KOPT-K1 (cell line): ENCODE measurements around the gene NAB2.

Experiments
- H3K27ac ChIP-seq: fragments of 200-600 bp; sonication (generic); 2 replicates; pipeline ENCODE4 v1.5.1; 2016; ENCODE audit warnings: antibody characterized with exemption, mild to moderate bottlenecking, low read depth, low read length; ENCODE audit not compliant: poor library complexity, severe bottlenecking
- H3K36me3 ChIP-seq: fragments of 200-600 bp; sonication (generic); 2 replicates; pipeline ENCODE4 v1.5.1; 2017; ENCODE audit warnings: antibody characterized with exemption, mild to moderate bottlenecking, low read length, moderate library complexity; ENCODE audit not compliant: insufficient read depth
- H3K9me3 ChIP-seq: fragments of 200-600 bp; sonication (generic); 2 replicates; pipeline ENCODE4 v1.5.1; 2017; ENCODE audit warnings: antibody characterized with exemption, low read length, mild to moderate bottlenecking; ENCODE audit not compliant: insufficient read depth, poor library complexity, severe bottlenecking

The NAB2 gene

GRCh38 chr12:57127726-57128518 lies 39.0 kb downstream of the NAB2 start, which contains the start of gene LRP1:
Gene LRP1 (plus strand): TSS chr12:57128483. CDS start chr12:57128965, 482 bp downstream.
- no peaks in the 10 kb centered on the region for H3K9me3 ChIP-seq
- no peak within 1 kb of the TSS for H3K27ac ChIP-seq
- no peaks in the 10 kb centered on the region for H3K36me3 ChIP-seq

DNA sequence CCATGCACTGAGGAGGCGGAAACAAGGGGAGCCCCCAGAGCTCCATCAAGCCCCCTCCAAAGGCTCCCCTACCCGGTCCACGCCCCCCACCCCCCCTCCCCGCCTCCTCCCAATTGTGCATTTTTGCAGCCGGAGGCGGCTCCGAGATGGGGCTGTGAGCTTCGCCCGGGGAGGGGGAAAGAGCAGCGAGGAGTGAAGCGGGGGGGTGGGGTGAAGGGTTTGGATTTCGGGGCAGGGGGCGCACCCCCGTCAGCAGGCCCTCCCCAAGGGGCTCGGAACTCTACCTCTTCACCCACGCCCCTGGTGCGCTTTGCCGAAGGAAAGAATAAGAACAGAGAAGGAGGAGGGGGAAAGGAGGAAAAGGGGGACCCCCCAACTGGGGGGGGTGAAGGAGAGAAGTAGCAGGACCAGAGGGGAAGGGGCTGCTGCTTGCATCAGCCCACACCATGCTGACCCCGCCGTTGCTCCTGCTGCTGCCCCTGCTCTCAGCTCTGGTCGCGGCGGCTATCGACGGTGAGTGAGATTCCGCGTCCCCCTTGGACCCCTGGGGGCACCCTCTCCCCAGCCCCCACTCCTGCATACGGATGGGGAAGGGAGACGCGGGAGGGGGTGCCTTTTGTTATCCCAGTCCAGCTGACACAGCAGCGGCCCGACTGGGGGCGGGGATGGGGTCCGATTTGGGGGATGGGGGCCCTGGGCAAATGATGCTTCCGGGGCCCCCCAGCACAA lies 39.8 kb downstream of the NAB2 start:
- no peak overlapping the region for H3K27ac ChIP-seq
- no peaks in the 10 kb centered on the region for H3K36me3 ChIP-seq
- H3K9me3 ChIP-seq: no peaks in the 10 kb centered on the region

GRCh38 chr12:57129321-57129842 lies 40.5 kb downstream of the NAB2 start:
- H3K36me3 ChIP-seq: no peaks in the 10 kb centered on the region
- no peaks in the 10 kb centered on the region for H3K9me3 ChIP-seq
- no peak overlapping the region for H3K27ac ChIP-seq

DNA sequence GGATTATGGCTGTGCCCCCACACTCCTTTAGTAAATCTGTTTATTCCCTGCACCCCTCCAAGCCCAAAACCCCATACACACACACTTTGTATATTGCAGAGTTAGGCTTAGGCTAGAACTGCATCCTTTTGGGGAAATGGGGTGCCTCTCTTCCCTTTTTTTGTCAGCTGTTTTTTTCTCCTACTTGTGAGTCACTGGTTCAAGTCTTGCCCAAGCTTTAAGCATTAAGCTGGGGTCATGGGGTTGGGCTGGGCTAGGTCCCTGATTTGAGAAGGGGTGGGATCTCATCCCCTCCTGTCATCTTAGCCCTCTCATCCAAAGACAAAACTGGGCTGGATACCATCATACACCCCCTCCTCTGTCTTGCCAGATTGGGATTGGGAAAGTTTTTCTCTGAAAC lies 41.0 kb downstream of the NAB2 start:
- no peak overlapping the region for H3K27ac ChIP-seq
- no peaks in the 10 kb centered on the region for H3K36me3 ChIP-seq
- no peaks in the 10 kb centered on the region for H3K9me3 ChIP-seq

DNA sequence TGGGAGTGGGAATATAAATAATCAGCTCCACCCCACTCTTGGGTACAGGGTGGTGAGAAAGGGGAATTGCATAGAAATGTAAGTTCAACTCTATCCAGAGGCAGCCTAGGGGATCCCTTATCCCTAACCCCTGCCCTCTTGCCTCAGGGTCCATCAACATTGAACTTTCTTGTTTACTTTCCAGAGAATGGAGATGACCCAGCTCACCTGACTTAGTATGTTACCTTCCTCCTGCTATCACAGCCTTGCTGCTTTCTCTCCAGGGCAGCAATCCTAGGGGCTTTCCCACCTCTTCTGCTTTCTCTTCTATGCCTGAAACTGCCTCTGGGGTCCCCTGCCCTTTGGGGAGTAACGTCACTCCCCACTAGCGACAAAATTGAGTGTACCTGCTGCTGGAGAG lies 42.0 kb downstream of the NAB2 start:
- Histone ChIP-seq H3K9me3 (no peaks in the 10 kb centered on the region), H3K36me3 (no peaks in the 10 kb centered on the region), H3K27ac (no peak overlapping the region)

- Histone ChIP-seq H3K27ac (no peak overlapping the region), H3K36me3 (no peaks in the 10 kb centered on the region), H3K9me3 (no peaks in the 10 kb centered on the region)
Measured at GRCh38 chr12:57131896-57132744, 43.2 kb downstream of the NAB2 start.

DNA sequence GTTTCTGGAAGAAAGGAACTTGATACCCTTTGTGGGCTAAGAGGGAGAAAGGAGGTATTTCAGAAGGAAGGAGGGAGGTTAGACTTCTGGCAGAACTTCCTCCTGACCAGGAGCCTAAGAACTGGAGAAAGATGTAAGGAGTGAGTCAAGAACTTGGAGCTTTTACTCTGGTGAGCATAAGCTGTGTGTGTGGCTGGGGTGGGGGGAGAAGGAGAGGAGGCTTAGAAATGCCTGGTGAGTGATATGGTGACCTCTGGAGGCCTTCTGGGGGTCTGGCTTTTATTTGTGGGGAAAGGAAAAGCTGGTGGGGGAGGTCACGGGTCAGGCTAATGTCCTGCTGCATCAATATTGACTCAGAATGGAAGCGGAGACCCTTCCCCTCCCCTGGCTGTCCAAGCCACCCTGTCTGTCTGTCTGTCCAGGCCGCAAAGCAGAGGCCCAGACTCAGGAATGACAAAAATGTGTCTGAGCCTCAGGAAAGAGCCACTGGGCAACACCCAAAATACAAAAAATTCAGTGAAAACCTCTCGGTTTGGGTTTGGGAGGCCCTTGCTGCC lies 44.2 kb downstream of the NAB2 start:
- Histone ChIP-seq H3K36me3 (no peaks in the 10 kb centered on the region), H3K27ac (no peak overlapping the region), H3K9me3 (no peaks in the 10 kb centered on the region)

GRCh38 chr12:57133916-57134315 lies 45.0 kb downstream of the NAB2 start:
- Histone ChIP-seq H3K27ac (no peak overlapping the region), H3K36me3 (no peaks in the 10 kb centered on the region), H3K9me3 (no peaks in the 10 kb centered on the region)

DNA sequence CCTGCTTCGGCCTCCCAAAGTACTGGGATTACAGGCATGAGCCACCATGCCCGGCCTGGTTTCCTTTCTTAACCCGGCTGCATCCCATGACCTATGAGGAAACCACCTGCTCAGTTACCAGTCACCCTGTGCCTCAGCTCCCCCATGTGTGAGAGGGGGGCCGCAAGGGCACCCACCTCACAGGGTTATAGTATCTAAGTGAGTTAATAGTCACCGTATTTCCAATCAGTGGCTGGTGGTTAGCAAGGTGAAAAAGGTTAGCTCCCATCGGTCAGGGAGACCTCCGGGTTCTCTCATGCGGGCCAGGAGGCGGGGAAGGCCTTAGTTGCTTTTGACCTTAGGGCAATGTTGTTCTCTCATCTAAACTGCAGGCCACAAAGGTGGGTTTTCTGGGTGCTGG lies 46.0 kb downstream of the NAB2 start:
- no peaks in the 10 kb centered on the region for H3K36me3 ChIP-seq
- no peaks in the 10 kb centered on the region for H3K9me3 ChIP-seq
- no peak overlapping the region for H3K27ac ChIP-seq

DNA sequence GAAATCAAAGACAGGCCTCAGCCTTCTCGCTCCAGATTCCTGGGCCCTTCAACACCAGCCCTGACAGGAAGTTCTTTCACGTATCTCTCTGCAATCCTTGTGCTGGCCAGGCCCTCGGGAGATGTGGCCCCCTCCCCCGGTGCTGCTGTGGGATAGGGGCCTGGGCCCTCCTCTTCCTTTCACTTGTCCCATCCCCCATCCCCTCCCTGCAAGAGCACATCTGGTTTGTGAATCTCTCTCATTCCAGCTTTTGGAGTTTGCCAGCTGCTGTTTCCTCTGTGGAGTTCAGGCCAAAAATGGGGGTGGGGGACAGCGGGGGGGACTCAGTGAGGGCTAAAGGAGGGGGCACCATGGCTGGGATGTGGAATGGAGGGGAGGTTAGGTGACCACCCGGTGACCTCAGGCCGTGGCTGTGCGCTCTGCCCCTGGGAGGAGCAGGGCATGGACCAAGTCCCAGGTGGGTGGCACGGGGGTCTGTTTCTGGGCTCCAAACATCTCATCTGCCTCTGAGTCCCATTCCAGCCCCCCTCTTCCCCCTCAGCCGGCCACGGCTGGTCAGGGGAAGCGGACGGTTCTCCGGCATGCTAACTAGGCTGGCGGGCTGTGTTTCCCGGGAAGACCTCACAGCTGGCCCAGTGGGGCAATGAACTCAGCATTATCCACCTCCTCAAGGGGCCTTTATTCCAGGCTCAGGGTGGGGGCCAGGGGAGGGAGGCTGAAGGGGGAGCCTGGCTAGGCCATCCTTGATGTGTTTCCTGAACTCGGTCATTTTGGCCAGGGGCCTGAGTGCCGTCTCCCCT lies 46.8 kb downstream of the NAB2 start:
- Histone ChIP-seq H3K27ac (no peak overlapping the region), H3K9me3 (no peaks in the 10 kb centered on the region), H3K36me3 (no peaks in the 10 kb centered on the region)

DNA sequence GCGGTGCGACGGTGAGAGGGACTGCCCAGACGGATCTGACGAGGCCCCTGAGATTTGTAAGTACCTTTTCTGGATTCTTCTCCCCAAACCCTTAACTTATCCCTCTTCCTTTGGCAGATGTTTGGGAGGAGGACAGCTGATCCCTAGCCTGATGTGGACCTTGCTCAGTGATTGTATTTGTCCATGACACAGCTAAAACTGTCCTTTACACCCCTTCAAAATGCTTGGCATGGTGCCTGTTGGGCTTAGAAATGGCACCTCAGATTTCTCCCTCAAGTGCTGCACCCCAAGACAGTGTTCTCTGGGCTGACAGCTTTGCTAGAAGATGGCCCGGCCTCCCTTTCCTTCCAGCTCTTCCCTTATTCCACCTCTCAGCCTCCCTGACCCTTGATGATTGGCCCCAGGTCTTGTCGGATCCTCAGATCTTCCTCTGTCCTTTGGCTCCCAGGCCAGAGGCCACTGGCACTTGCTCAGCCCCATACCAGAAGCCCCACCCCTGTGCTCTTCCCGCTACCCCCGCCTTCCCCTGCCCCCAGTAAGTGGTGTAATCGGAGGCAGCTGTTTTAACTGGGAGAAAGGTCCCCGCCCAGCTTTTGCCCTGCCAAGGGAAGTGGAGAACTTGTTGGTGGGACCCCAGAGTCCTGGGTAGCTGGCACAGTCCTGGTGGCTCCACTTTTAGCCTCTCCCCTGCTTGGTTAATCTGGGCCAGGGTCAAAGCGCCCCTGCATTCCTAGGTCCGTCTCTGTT lies 49.8 kb downstream of the NAB2 start:
- no peak overlapping the region for H3K27ac ChIP-seq
- no peaks in the 10 kb centered on the region for H3K36me3 ChIP-seq
- no peaks in the 10 kb centered on the region for H3K9me3 ChIP-seq

DNA sequence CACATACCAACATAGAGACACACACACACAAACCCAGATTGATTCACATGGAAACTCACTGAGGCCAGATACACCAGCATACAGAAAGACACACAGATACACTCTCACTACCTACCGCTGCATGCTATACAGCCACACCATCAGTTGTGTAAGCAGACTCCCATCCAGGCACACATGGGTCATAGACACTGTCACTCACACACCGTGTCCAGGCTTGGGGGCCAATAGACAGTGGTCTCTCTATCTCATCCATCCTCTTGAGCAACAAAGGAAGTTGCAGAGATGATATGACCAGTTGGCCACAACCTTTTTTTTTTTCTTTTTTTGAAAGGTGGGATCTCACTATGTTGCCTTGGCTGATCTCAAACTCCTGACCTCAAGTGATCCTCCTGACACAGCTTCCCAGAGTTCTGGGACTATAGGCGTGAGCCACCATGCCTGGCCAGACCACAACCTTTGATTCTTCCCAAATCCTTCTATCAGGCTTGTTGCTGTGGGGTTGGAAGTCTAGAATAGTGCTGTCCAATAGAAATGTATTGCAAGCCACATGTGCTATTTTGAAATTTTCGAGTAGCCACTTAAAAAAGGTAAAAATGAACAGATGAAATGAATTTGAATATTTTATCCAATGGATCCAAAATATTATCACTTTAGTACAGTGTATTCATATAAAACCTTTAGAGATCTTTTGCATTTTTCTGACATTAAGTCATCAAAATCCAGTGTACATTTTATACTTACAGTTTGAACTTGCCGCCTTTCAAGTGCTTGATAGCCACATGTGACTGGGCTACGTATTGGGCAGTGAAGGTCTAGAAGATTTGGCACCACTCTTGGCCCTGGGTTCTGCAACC lies 51.1 kb downstream of the NAB2 start:
- H3K36me3 ChIP-seq: no peaks in the 10 kb centered on the region
- H3K9me3 ChIP-seq: no peaks in the 10 kb centered on the region
- no peak overlapping the region for H3K27ac ChIP-seq

DNA sequence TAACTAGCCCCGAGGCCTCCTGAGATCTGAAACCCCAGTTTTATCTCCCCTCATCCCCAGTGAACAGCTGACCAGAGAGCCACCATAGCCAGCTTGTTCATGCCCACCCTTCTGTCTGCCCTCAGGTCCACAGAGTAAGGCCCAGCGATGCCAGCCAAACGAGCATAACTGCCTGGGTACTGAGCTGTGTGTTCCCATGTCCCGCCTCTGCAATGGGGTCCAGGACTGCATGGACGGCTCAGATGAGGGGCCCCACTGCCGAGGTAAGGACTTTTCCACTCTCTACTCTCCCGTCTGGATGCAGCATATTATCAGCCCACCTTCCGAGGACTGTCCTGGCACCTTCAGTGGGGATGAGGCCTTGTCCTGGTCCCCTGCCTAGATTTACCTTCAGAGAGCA lies 52.3 kb downstream of the NAB2 start:
- Histone ChIP-seq H3K36me3 (no peaks in the 10 kb centered on the region), H3K27ac (no peak overlapping the region), H3K9me3 (no peaks in the 10 kb centered on the region)
